ENCODE data around the gene PRRT1.
"Not testable (repeated sequence)": the region's sequence is repeated elsewhere in the genome, so short reads cannot be mapped to it uniquely, and the experiment has no call there.

Gene PRRT1

DNA sequence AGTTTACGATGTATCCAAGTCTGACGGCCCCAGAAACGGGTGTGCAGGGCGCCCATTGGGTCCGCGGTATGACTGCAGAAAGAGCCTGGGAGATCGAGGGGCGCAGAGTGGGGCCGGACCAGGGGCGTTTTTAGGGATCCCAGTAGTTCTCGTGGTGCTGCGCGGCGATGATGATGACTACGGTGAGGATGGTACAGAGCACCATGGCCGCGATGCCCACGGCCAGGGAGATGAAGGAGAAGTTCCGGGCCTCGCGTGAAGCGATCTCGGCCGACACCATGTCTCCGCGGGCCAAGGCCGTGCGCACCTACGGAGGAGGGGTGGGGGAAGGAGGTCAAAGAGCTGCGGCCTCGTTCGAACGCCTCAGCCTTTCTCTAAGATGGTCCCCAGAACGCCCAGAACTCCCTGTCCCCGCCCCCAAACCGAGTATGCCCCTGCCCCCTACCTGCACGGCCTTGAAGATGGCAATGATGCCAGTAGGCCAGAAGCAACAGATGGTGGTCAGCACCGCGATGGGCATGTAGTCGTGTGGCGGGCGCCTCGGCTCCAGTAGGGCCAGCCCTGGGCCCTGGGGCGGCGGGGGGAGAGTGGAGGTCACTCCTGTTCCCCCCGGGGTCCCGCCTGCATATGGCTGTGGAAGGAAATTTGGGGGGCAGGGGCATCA lies 2.5 kb downstream of the PRRT1 start:
- DNase-seq, result no peak

DNA sequence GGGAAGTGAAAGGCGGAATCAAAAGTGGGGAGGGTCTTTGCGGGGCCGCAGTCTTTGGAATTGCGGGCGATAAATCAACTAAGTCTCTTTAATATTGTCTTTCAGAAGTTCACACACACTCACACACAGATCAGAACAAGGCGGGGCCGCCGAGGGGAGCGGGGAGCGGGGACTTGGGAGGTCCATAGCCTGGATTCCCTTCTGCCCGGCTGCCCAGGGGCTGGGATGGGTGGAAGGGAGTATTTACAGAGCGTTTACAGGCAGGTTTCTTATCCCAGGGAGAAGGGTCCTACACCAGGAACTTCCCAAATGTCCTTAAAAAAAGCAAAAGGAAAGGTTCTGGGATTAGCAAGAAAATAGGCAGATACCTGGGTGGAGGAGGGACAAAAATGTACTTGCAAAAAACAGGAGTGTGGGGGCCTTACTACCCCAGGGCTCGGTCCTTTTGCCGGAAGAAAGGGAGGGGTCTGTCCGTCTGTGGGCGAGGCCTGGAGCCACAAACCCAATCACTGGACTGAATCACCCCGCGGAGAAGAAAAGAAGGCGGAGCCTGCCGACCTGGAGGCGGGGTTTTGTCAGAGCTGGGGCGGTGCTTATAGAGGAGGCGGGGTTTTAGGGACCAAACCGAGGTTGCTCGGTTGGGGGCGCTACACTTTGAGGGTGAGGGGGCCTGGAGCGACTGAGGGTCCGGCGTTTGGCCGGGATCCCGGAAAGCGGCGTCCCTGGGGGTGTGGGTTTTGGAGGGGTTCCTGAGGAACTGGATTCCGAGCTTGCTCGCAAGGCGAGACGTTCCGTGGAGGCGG lies 3.2 kb downstream of the PRRT1 start:
- no peak for DNase-seq

GRCh38 chr6:32147401-32148132 lies 4.2 kb downstream of the PRRT1 start:
- no peak for DNase-seq

GRCh38 chr6:32146687-32147086 lies 5.1 kb downstream of the PRRT1 start:
- DNase-seq, result no peak

- no peak for DNase-seq
These were observed 5.5 kb downstream of the PRRT1 start for GRCh38 chr6:32146287-32146686.

GRCh38 chr6:32144238-32144637 lies 7.5 kb downstream of the PRRT1 start:
- DNase-seq, result not testable (repeated sequence)

GRCh38 chr6:32140420-32141046 lies 11.2 kb downstream of the PRRT1 start:
- DNase-seq, result no peak

DNA sequence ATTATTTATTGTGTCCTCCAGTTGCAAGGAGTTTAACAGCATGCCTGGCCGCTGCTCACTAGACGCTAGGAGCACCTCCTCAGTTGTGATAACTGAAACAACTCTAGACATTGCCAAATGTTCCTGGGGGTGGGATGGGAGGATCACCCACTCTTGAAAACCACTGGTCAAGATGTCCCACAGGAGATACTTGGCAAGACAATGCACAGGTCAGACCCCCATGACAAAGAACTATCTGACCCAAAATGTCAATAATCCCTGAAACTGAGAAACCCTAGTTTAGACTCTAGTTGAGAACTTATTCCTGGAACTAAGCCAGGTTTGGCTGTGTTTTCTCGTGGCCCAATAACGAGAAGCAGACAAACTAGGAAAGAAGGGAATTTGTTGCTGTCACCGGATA lies 12.1 kb downstream of the PRRT1 start:
- no peak for DNase-seq

DNA sequence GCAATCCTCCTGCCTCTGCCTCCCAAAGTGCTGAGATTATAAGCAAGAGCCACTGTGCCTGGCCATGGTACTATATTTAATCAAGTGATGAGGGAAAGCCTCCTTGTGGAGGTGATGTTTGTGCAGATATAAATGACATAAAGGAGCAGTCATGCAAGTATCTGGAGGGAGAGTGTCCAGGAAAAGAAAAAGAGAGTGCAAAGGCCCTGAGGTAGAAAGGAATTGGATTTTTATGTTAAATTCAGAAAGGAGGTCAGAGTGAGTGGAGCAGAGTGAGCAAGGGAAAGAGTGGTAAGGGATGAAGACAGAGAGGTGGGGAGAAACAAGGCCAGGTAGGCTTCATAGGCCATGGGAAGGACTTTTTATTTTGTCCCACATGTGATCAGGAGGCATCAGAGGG lies 14.3 kb downstream of the PRRT1 start:
- DNase-seq, result no peak

DNA sequence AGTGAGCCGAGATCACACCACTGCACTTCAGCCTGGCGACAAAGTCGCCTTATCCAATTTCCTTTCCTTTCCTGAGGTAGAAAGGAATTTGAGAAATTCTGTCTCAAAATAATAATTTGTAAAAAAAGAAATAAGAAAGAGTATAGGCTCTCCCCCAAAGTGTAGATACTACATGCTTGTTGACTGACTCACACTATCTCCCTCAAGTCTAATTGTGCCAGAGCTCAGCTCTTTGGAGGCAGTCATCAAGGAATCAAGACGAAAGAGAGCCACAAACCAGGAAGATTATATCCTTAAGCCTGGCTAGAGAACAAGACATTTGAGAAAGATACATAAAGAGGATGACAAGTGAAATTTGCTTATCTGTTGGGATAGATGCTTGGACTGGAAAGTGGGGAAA lies 18.0 kb downstream of the PRRT1 start:
- no peak for DNase-seq

GRCh38 chr6:32132110-32132509 lies 19.6 kb downstream of the PRRT1 start:
- DNase-seq, result no peak

GRCh38 chr6:32131439-32131948 lies 20.2 kb downstream of the PRRT1 start:
- DNase-seq, result no peak

- DNase-seq, result no peak
These were observed 22.2 kb downstream of the PRRT1 start for GRCh38 chr6:32129297-32130088.

DNA sequence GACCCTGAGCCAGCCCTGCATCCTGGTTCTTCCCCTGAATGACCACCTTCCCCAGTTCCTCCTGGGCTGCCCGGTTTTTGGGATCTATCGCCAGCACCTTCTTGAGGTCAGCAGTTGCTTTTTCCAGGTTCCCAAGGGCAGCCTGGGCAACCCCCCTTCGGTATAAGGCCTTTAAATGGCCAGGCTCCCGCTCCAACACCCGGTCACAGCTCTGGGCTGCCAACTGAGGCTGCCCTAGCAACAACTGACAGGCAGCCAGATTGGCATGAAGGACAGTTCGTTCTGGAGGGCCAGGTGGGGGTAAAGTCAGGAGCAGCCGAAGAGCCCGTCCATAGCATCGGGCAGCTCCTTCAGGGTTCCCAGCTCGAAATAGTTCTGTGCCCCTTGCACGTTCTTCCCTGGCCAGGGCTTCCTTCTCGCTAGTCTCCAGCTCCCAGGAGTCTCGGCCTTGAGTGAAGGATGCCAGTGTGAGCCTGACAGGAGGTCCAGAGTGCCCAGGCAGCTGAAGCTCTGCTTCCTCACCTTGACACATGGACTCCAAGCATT lies 22.9 kb downstream of the PRRT1 start:
- no peak for DNase-seq

DNA sequence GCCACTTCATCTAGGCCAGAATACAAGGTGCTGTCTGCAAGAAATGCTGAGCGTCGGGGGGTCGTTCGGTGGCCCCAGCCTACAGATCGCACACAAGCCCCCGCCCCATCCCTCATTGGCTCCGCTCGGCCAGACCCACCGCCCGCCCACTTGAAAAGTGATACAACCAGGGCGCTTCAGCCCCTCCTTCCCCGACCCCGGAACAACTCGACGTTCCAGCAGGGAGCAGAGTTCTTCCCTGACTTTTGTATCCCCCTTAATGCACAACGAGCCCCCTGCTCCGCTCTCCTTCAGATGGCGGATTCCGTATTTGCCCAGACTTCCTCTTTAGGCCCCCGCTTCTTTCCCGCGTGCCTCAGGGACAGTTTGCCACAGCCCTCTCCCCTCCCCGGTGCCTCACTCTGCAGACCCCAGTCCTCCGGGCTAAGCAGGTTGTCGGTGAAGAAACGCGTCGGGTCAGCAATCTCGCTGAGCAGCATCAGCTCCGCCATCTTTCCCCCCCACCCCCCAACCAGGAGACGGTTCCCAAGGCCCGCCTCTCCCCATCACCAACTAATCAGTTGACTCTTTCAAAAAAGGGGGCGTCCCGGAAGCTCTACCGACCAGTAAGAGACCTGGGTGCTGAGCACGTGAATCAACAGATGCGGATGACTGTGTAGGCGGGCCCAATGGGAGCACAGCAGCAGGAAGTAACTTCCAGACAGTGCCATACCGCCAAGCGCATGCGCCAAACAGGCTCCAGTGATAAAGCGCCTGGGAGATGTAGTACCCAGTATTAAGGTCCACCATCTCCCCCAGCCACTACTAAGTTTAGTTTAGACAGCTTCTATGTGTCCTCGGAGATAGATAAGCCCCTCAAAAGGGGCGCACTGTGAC lies 23.8 kb downstream of the PRRT1 start, which contains the start of gene ATF6B:
Gene ATF6B, minus strand, starts transcription at position 530 of the 876 bp plus-strand sequence. Its CDS starts 39 bp downstream, at position 491.
- peak; percentile 98 to 99 for DNase-seq

DNA sequence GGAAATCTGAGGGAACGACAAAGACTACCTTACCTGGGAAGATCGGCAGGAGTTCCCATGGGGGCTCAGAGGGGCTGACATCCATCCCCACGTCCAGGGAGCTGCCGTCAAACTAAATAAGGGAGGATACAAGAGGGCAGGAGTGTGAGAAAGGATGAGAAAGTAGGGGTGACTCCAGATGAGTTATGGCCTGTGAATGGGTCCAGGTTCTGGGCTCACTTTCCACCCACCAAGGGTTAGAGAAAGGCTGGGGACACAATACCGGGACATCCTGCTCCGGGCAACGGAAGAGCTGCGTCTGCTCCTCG lies 24.4 kb downstream of the PRRT1 start:
- DNase-seq, result no peak

DNA sequence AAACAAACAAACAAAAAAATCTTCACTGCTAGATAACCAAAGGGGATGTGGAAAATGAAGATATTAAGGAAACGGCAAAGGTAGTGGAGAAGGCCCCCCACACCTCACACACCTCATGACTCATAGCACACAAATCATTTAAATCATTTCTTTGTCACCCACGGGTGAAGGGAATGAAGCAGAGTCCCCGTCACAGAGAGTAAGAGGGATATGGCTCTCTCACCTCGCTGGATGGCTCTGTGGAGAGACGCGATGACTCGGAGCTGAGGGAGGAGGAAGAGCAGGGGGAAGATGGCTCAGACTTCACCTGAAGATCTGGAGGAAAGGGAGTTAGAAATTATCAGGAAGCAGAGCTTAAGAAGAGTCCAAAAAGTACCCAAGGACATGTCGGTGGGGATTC lies 24.9 kb downstream of the PRRT1 start:
- no peak for DNase-seq

DNA sequence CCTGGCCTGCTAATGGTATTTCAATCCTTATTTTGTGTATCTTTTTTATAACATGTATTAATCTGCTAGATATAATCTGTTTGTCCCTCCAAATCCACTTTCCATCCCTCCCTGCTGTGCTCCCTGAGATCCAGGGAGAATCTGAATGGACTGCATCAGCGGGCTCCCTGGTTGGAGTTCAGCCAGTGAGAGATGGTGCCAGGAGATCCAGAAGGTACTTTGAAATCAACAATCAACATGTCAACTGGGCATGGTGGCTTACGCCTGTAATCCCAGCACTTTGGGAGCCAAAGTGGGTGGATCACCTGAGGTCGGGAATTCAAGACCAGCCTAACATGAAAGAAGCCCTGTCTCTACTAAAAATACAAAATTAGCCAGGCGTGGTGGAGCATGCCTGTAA lies 28.1 kb downstream of the PRRT1 start:
- no peak for DNase-seq

- DNase-seq, result no peak
These were observed 31.1 kb downstream of the PRRT1 start for GRCh38 chr6:32120573-32121059.

GRCh38 chr6:32118782-32119628 lies 32.7 kb downstream of the PRRT1 start:
- DNase-seq, result peak in 1 of 2 experiments; percentile 71

Measured in NCI-H524 (cell line).